Gastrocnemius medialis (tissue), 4 donors: ENCODE data around the gene PIP4K2C. TPM values are rescaled to one million over a fixed set of nuclear protein-coding genes. Genes with fewer than 3 reads are reported as not detected.

Source experiments
- ATAC-seq, 2 donors: fragments of 150-250 bp; one replicate each; pipeline ENCODE4 v1.9.1; 2016
- DNase-seq, 2 donors: peaks; one replicate each; pipeline ENCODE4 v3.0.0-alpha.2; 2019
- H3K27ac ChIP-seq, 4 donors: fragments of 200-600 bp; sonication (generic); 1 replicate in 1 of 4; 2 replicates in 3 of 4; pipeline ENCODE4 v1.5.1; 2016 to 2018; ENCODE audit warnings: mild to moderate bottlenecking in 2 of 4, moderate library complexity in 1 of 4
- H3K27me3 ChIP-seq, 3 donors: fragments of 200-600 bp; sonication (generic) in 2 of 3; 1 replicate in 1 of 3; 2 replicates in 2 of 3; pipeline versions ENCODE4 v1.5.1 to v1.6.0; 2016 to 2019; ENCODE audit warnings: mild to moderate bottlenecking in 1 of 3, moderate library complexity in 1 of 3
- H3K36me3 ChIP-seq, 2 donors: fragments of 200-600 bp; sonication (generic) in 1 of 2; one replicate each; pipeline ENCODE4 v1.5.1; 2017 to 2018
- H3K4me1 ChIP-seq, 2 donors: fragments of 200-600 bp; sonication (generic) in 1 of 2; one replicate each; pipeline ENCODE4 v1.5.1; 2016 to 2017; ENCODE audit warnings: mild to moderate bottlenecking in 2 of 2
- H3K4me3 ChIP-seq, 4 donors: fragments of 200-600 bp; sonication (generic) in 3 of 4; 1 replicate in 1 of 4; 2 replicates in 3 of 4; pipeline ENCODE4 v1.5.1; 2016 to 2019; ENCODE audit warnings: mild to moderate bottlenecking in 2 of 4
- H3K9me3 ChIP-seq, 3 donors: fragments of 200-600 bp; sonication (generic) in 2 of 3; 1 replicate in 1 of 3; 2 replicates in 2 of 3; pipeline ENCODE4 v1.5.1; 2016 to 2019
- CTCF ChIP-seq, 5 experiments: fragments of 450-650 bp in 3 of 5; fragments of 200-600 bp in 2 of 5; sonication (generic) in 2 of 5; IDR thresholded peaks in 4 of 5; conservative IDR thresholded peaks in 1 of 5; 1 replicate in 4 of 5; 2 replicates in 1 of 5; pipeline ENCODE4 v1.5.1; 2016 to 2019; ENCODE audit warnings: antibody characterized with exemption in 5 of 5, mild to moderate bottlenecking in 3 of 5, moderate library complexity in 3 of 5
- POLR2A ChIP-seq, 2 donors: fragments of 450-650 bp; IDR thresholded peaks; one replicate each; pipeline ENCODE4 v1.6.1; 2017; ENCODE audit warnings: antibody characterized with exemption in 2 of 2, mild to moderate bottlenecking in 2 of 2, moderate library complexity in 2 of 2
- in situ Hi-C, 4 donors: fragments of 200-750 bp; cut with MboI; loops; one replicate each; pipeline versions ENCODE4 v1.15.0 to v1.8.0; 2017; ENCODE audit warnings: low sequenced_read_pairs in 4 of 4
- intact Hi-C: fragments of 100-400 bp; cut with DNase I; formaldehyde crosslinking; loops from one replicate; pipeline ENCODE4 v1.15.1; 2023; ENCODE audit warnings: low total_unique reads
- total RNA-seq, 4 donors: library from RNA; depleted of rRNA; stranded (reverse); fragments of >200 nt; gene quantifications; one replicate each; pipeline versions ENCODE4 v1.1.0 to v1.2.3, GENCODE V29; 2016

PIP4K2C gene
- total RNA-seq, 4 donors from 2014 or later: 11.2 to 22.0 (median 14.6) TPM

GRCh38 chr12:57624441-57625220 is 33.6 kb downstream of the PIP4K2C start:
- DNase-seq (no peak), ATAC-seq (no peak)
- intact Hi-C loops: loop anchor here (5.0 kb wide), 1 partner anchor 167 kb away; the partner anchor contains the start of genes GLI1 and INHBE

GRCh38 chr12:57625261-57626032 is 34.5 kb downstream of the PIP4K2C start:
- Histone ChIP-seq H3K4me1 (peaks cover 8 to 14% of the 10 kb centered on the region in 2 donors), H3K4me3 (no peak overlapping the region), H3K27ac (no peak overlapping the region), H3K27me3 (peaks cover 31 to 46% (median 42%) of the 10 kb centered on the region in 3 donors), H3K36me3 (peaks cover 0 to 5% of the 10 kb centered on the region in 2 donors), H3K9me3 (no peaks in the 10 kb centered on the region)
- ATAC-seq (no peak), DNase-seq (no peak)
- TF ChIP-seq POLR2A (IDR thresholded peaks at IDR 0.05) (no peak), CTCF (IDR thresholded peaks at IDR 0.05 in 4 of 5, conservative IDR thresholded peaks at IDR 0.05 in 1 of 5) (no peak)
- intact Hi-C loops: no loop called here
- in situ Hi-C loops: loop anchor here in 2 of 4 donors (5.0 to 10.0 kb wide), 2 partner anchors 43 to 51 kb away; no protein-coding TSS in a partner anchor

More at GRCh38 chr12:57624441-57625220, 33.6 kb downstream of the PIP4K2C start:
- Histone ChIP-seq H3K27ac (no peak overlapping the region), H3K36me3 (no peaks in the 10 kb centered on the region), H3K9me3 (no peaks in the 10 kb centered on the region), H3K4me1 (peaks cover 8 to 14% of the 10 kb centered on the region in 2 donors), H3K4me3 (no peak overlapping the region), H3K27me3 (peaks cover 39 to 53% (median 50%) of the 10 kb centered on the region in 3 donors)
- TF ChIP-seq CTCF (IDR thresholded peaks at IDR 0.05 in 4 of 5, conservative IDR thresholded peaks at IDR 0.05 in 1 of 5) (no peak), POLR2A (IDR thresholded peaks at IDR 0.05) (no peak)
- in situ Hi-C loops: loop anchor here in 3 of 4 donors (5.0 to 10.0 kb wide), 3 partner anchors 37 to 50 kb away; no protein-coding TSS in a partner anchor

GRCh38 chr12:57626111-57626920 is 35.3 kb downstream of the PIP4K2C start:
- peaks cover 23 to 38% (median 33%) of the 10 kb centered on the region in 3 donors for H3K27me3 ChIP-seq
- DNase-seq (no peak), ATAC-seq (no peak)
- no peak overlapping the region for H3K27ac ChIP-seq
- in situ Hi-C loops (loop anchor here in 2 of 4 donors (5.0 to 10.0 kb wide), 2 partner anchors 44 to 52 kb away; no protein-coding TSS in a partner anchor), intact Hi-C loops (no loop called here)
- H3K4me3 ChIP-seq: no peak overlapping the region
- H3K9me3 ChIP-seq: no peaks in the 10 kb centered on the region
- H3K36me3 ChIP-seq: peaks cover 0 to 5% of the 10 kb centered on the region in 2 donors
- H3K4me1 ChIP-seq: peaks cover 4 to 8% of the 10 kb centered on the region in 2 donors
- TF ChIP-seq POLR2A (IDR thresholded peaks at IDR 0.05) (no peak), CTCF (IDR thresholded peaks at IDR 0.05 in 4 of 5, conservative IDR thresholded peaks at IDR 0.05 in 1 of 5) (no peak)

- no peak overlapping the region for H3K27ac ChIP-seq
- DNase-seq (no peak), ATAC-seq (no peak)
- TF ChIP-seq CTCF (IDR thresholded peaks at IDR 0.05 in 4 of 5, conservative IDR thresholded peaks at IDR 0.05 in 1 of 5) (no peak), POLR2A (IDR thresholded peaks at IDR 0.05) (no peak)
- peaks cover 0 to 7% of the 10 kb centered on the region in 2 donors for H3K4me1 ChIP-seq
- no peaks in the 10 kb centered on the region for H3K9me3 ChIP-seq
- H3K27me3 ChIP-seq: peaks cover 19 to 31% (median 27%) of the 10 kb centered on the region in 3 donors
- H3K36me3 ChIP-seq: peaks cover 0 to 5% of the 10 kb centered on the region in 2 donors
- intact Hi-C loops: no loop called here
- in situ Hi-C loops: loop anchor here in 2 of 4 donors (5.0 to 10.0 kb wide), 2 partner anchors 45 to 52 kb away; no protein-coding TSS in a partner anchor
- H3K4me3 ChIP-seq: no peak overlapping the region
These were observed 36.0 kb downstream of the PIP4K2C start for GRCh38 chr12:57626921-57627445.
